Measurements from ENCODE around the gene MSI2. TPM values are rescaled to one million over a fixed set of nuclear protein-coding genes. Genes with fewer than 3 reads are reported as not detected.

MSI2 gene
- total RNA-seq, 2 donors from 2014 or later: 88.3 to 114 TPM

- Histone ChIP-seq H3K27me3 (ENCODE audit: control insufficient read depth, insufficient read depth, low read length, poor library complexity, severe bottlenecking) (no peaks in the 10 kb centered on the region), H3K9me3 (ENCODE audit: control insufficient read depth, low read length) (no peaks in the 10 kb centered on the region), H3K36me3 (ENCODE audit: control insufficient read depth, insufficient read depth, low read length) (no peaks in the 10 kb centered on the region), H3K4me1 (ENCODE audit: control insufficient read depth, insufficient read depth, low read length) (peaks cover 10% of the 10 kb centered on the region), H3K4me3 (ENCODE audit: low read length) (no peak overlapping the region), H3K27ac (ENCODE audit: low read depth, low read length) (no peak overlapping the region), H3K9ac (ENCODE audit: extremely low read depth, low read length, poor library complexity, severe bottlenecking) (no peak overlapping the region)
- H3K27ac Mint-ChIP-seq: no peak overlapping the region
- H3K27me3 Mint-ChIP-seq (ENCODE audit: insufficient read depth): no peaks in the 10 kb centered on the region
- no peak for DNase-seq
- H3K4me1 Mint-ChIP-seq: peaks cover 33% of the 10 kb centered on the region
- H3K4me3 Mint-ChIP-seq: no peak overlapping the region
- no peak for TF ChIP-seq CTCF (conservative IDR thresholded peaks at IDR 0.05)
- no peaks in the 10 kb centered on the region for H3K9me3 Mint-ChIP-seq
- WGBS, 2 experiments (ENCODE audit: insufficient coverage in 1 of 2, insufficient read length in 1 of 2): 94 to 100% methylated on average over 6 to 12 of the region's 12 CpGs
- no peaks in the 10 kb centered on the region for H3K36me3 Mint-ChIP-seq (ENCODE audit: low read depth)
Measured at GRCh38 chr17:57607553-57608120, 351.3 kb downstream of the MSI2 start.

GRCh38 chr17:57608369-57609124 lies 352.2 kb downstream of the MSI2 start:
- no peaks in the 10 kb centered on the region for H3K36me3 Mint-ChIP-seq (ENCODE audit: low read depth)
- WGBS, 2 experiments (ENCODE audit: insufficient coverage in 1 of 2, insufficient read length in 1 of 2): 85% methylated on average over 5 to 12 of the region's 12 CpGs
- Histone ChIP-seq H3K4me3 (ENCODE audit: low read length) (no peak overlapping the region), H3K9ac (ENCODE audit: extremely low read depth, low read length, poor library complexity, severe bottlenecking) (no peak overlapping the region), H3K27me3 (ENCODE audit: control insufficient read depth, insufficient read depth, low read length, poor library complexity, severe bottlenecking) (no peaks in the 10 kb centered on the region), H3K9me3 (ENCODE audit: control insufficient read depth, low read length) (no peaks in the 10 kb centered on the region), H3K36me3 (ENCODE audit: control insufficient read depth, insufficient read depth, low read length) (no peaks in the 10 kb centered on the region), H3K4me1 (ENCODE audit: control insufficient read depth, insufficient read depth, low read length) (peaks cover 10% of the 10 kb centered on the region), H3K27ac (ENCODE audit: low read depth, low read length) (peak overlapping the region; percentile 24)
- no peaks in the 10 kb centered on the region for H3K27me3 Mint-ChIP-seq (ENCODE audit: insufficient read depth)
- H3K4me3 Mint-ChIP-seq: no peak overlapping the region
- no peak for TF ChIP-seq CTCF (conservative IDR thresholded peaks at IDR 0.05)
- no peaks in the 10 kb centered on the region for H3K9me3 Mint-ChIP-seq
- no peak for DNase-seq
- peaks cover 39% of the 10 kb centered on the region for H3K4me1 Mint-ChIP-seq
- H3K27ac Mint-ChIP-seq: no peak overlapping the region

GRCh38 chr17:57609125-57609877 lies 353.0 kb downstream of the MSI2 start:
- H3K36me3 ChIP-seq (ENCODE audit: control insufficient read depth, insufficient read depth, low read length): no peaks in the 10 kb centered on the region
- Mint-ChIP-seq H3K9me3 (no peaks in the 10 kb centered on the region), H3K27me3 (ENCODE audit: insufficient read depth) (no peaks in the 10 kb centered on the region), H3K36me3 (ENCODE audit: low read depth) (no peaks in the 10 kb centered on the region), H3K27ac (no peak overlapping the region), H3K4me1 (peaks cover 39% of the 10 kb centered on the region), H3K4me3 (no peak overlapping the region)
- H3K4me3 ChIP-seq (ENCODE audit: low read length): no peak overlapping the region
- H3K27me3 ChIP-seq (ENCODE audit: control insufficient read depth, insufficient read depth, low read length, poor library complexity, severe bottlenecking): no peaks in the 10 kb centered on the region
- WGBS, 2 experiments (ENCODE audit: insufficient coverage in 1 of 2, insufficient read length in 1 of 2): 89 to 92% methylated on average over 7 to 11 of the region's 11 CpGs
- no peak overlapping the region for H3K27ac ChIP-seq (ENCODE audit: low read depth, low read length)
- TF ChIP-seq CTCF (conservative IDR thresholded peaks at IDR 0.05): no peak
- no peak overlapping the region for H3K9ac ChIP-seq (ENCODE audit: extremely low read depth, low read length, poor library complexity, severe bottlenecking)
- no peaks in the 10 kb centered on the region for H3K9me3 ChIP-seq (ENCODE audit: control insufficient read depth, low read length)
- no peak for DNase-seq
- H3K4me1 ChIP-seq (ENCODE audit: control insufficient read depth, insufficient read depth, low read length): peaks cover 10% of the 10 kb centered on the region

All from endodermal cell (in vitro differentiated cells).